ENCODE results near the gene ANKMY2.

The ANKMY2 gene

DNA sequence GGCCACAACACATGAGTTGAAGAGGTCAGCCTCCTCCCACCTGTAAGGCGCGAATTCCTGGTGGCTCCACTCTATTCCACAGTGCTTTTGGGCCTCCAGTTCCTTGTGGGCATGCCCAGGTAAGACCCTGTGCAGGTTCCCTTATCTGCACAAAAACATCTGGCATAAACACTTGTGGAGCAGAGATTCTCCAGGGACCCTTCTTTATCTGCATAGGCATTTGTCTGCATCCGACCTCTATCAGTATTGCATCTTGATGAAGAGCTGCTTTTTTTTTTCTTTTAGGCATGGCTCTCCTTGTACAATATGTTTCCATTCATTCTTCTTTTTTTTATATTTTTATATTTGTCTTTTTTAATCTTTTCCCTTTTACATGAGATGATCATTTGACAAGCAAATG lies 58.4 kb downstream of the ANKMY2 start:
- H2AFZ ChIP-seq (ENCODE audit: low read depth, low read length, severe bottlenecking): no peak overlapping the region
- no peaks in the 10 kb centered on the region for H3K79me2 ChIP-seq (ENCODE audit: insufficient read depth, low read length)
- no peaks in the 10 kb centered on the region for H4K20me1 ChIP-seq (ENCODE audit: low read depth, low read length)
- no peaks in the 10 kb centered on the region for H3F3A ChIP-seq (ENCODE audit: insufficient read depth)
- H3K36me3 ChIP-seq (ENCODE audit: low read length): no peaks in the 10 kb centered on the region
- no peaks in the 10 kb centered on the region for H3K9me2 ChIP-seq (replicated peaks; ENCODE audit: insufficient read depth, low read length)
- no peak overlapping the region for H3K27ac ChIP-seq (ENCODE audit: low read depth, low read length)
- H3K4me3 ChIP-seq (ENCODE audit: insufficient read depth, low read length, poor library complexity, severe bottlenecking): no peak overlapping the region
- no peak overlapping the region for H3K9ac ChIP-seq (ENCODE audit: low read length)
- H3K9me3 ChIP-seq (ENCODE audit: insufficient read depth, low read length): no peaks in the 10 kb centered on the region
- no peaks in the 10 kb centered on the region for H3K27me3 ChIP-seq (ENCODE audit: low read length)
- no peak for TF ChIP-seq EZH2phosphoT487 (conservative IDR thresholded peaks at IDR 0.05; ENCODE audit: low read length)
- TF ChIP-seq, protein P1, sequence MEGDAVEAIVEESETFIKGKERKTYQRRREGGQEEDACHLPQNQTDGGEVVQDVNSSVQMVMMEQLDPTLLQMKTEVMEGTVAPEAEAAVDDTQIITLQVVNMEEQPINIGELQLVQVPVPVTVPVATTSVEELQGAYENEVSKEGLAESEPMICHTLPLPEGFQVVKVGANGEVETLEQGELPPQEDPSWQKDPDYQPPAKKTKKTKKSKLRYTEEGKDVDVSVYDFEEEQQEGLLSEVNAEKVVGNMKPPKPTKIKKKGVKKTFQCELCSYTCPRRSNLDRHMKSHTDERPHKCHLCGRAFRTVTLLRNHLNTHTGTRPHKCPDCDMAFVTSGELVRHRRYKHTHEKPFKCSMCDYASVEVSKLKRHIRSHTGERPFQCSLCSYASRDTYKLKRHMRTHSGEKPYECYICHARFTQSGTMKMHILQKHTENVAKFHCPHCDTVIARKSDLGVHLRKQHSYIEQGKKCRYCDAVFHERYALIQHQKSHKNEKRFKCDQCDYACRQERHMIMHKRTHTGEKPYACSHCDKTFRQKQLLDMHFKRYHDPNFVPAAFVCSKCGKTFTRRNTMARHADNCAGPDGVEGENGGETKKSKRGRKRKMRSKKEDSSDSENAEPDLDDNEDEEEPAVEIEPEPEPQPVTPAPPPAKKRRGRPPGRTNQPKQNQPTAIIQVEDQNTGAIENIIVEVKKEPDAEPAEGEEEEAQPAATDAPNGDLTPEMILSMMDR (IDR thresholded peaks at IDR 0.05; ENCODE audit: insufficient read depth, low read length, poor library complexity, severe bottlenecking): no peak
- no peak overlapping the region for H3K4me2 ChIP-seq (ENCODE audit: low read depth, low read length, poor library complexity, severe bottlenecking)

DNA sequence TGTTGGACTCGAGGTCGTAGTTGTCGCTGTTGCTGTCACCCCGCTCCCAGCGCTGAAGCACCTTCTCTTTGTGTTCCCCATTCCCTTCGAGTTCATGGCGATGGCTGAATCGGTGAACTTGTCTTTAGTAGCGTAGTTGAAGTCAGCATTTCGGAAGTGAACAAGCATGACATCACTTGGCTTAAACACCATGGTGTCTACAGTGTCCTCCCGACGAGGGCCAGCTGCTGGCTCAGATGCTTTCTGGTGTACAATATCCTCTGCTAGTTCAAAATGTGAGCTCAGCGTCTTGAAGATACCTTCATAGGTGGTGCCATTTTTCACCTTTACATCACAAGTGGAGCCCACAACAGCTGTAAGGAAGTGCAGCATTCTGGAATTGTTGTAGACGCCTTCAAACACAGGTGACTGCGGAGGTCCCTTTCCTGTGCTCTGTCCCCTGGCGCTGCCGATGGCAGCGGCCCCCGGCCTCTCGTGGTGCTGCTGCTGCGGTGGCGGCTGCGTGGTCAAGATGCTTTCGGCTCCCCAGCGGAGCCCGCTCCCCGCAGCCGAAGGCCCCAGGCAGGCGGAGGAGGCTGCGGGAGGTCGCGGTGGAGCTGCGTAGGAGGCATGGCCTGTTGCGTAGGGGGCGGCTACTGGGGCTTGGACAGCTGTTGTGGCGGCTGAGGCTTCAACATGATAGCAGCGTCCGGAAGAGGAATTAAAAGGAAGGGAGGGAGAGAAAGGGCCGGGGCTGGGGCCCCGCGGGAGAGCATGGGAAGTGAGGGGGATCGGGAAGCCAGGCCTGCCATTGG lies 59.3 kb downstream of the ANKMY2 start:
- no peak overlapping the region for H3K9ac ChIP-seq (ENCODE audit: low read length)
- no peak overlapping the region for H2AFZ ChIP-seq (ENCODE audit: low read depth, low read length, severe bottlenecking)
- no peak overlapping the region for H3K4me3 ChIP-seq (ENCODE audit: insufficient read depth, low read length, poor library complexity, severe bottlenecking)
- H3K27me3 ChIP-seq (ENCODE audit: low read length): no peaks in the 10 kb centered on the region
- no peaks in the 10 kb centered on the region for H3F3A ChIP-seq (ENCODE audit: insufficient read depth)
- H3K36me3 ChIP-seq (ENCODE audit: low read length): no peaks in the 10 kb centered on the region
- H3K27ac ChIP-seq (ENCODE audit: low read depth, low read length): no peak overlapping the region
- no peaks in the 10 kb centered on the region for H3K9me3 ChIP-seq (ENCODE audit: insufficient read depth, low read length)
- H4K20me1 ChIP-seq (ENCODE audit: low read depth, low read length): no peaks in the 10 kb centered on the region
- TF ChIP-seq, protein P1 (IDR thresholded peaks at IDR 0.05; ENCODE audit: insufficient read depth, low read length, poor library complexity, severe bottlenecking): no peak
- TF ChIP-seq EZH2phosphoT487 (conservative IDR thresholded peaks at IDR 0.05; ENCODE audit: low read length): no peak
- no peaks in the 10 kb centered on the region for H3K9me2 ChIP-seq (replicated peaks; ENCODE audit: insufficient read depth, low read length)
- H3K79me2 ChIP-seq (ENCODE audit: insufficient read depth, low read length): no peaks in the 10 kb centered on the region
- H3K4me2 ChIP-seq (ENCODE audit: low read depth, low read length, poor library complexity, severe bottlenecking): no peak overlapping the region

DNA sequence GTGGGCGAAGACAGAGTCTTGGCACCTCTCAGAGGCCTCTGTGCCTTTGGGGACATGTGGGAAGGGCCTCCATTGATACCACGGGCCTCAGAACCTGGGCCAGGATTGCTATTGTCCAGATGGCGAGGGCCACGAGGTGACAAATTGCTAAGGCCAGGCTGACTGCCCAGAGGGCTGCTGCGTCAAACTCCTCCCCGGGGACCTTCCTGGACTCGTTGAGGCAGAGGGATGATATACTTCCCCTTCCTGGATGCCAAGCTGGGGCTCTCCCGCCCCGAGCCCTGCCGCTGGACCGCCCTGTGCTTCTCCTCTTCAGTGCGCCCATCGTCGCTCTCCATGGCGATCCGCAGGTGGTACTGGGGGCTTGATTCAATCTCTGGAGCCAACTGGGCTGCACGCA lies 60.0 kb downstream of the ANKMY2 start:
- Histone ChIP-seq H3K36me3 (ENCODE audit: low read length) (no peaks in the 10 kb centered on the region), H3K27ac (ENCODE audit: low read depth, low read length) (no peak overlapping the region), H3F3A (ENCODE audit: insufficient read depth) (no peaks in the 10 kb centered on the region), H3K79me2 (ENCODE audit: insufficient read depth, low read length) (no peaks in the 10 kb centered on the region), H3K9me3 (ENCODE audit: insufficient read depth, low read length) (no peaks in the 10 kb centered on the region), H4K20me1 (ENCODE audit: low read depth, low read length) (no peaks in the 10 kb centered on the region), H3K27me3 (ENCODE audit: low read length) (no peaks in the 10 kb centered on the region), H2AFZ (ENCODE audit: low read depth, low read length, severe bottlenecking) (no peak overlapping the region), H3K4me3 (ENCODE audit: insufficient read depth, low read length, poor library complexity, severe bottlenecking) (no peak overlapping the region), H3K4me2 (ENCODE audit: low read depth, low read length, poor library complexity, severe bottlenecking) (no peak overlapping the region), H3K9ac (ENCODE audit: low read length) (no peak overlapping the region), H3K9me2 (replicated peaks; ENCODE audit: insufficient read depth, low read length) (no peaks in the 10 kb centered on the region)
- TF ChIP-seq EZH2phosphoT487 (conservative IDR thresholded peaks at IDR 0.05; ENCODE audit: low read length): no peak
- TF ChIP-seq, protein P1 (IDR thresholded peaks at IDR 0.05; ENCODE audit: insufficient read depth, low read length, poor library complexity, severe bottlenecking): no peak
